ENCODE measurements around the gene EMID1. TPM values are rescaled to one million over a fixed set of nuclear protein-coding genes. Genes with fewer than 3 reads are reported as not detected.
"Not testable (repeated sequence)": the region's sequence is repeated elsewhere in the genome, so short reads cannot be mapped to it uniquely, and the experiment has no call there.

Gene EMID1
- total RNA-seq, 1 experiment from 2014 or later = 6.1 TPM

DNA sequence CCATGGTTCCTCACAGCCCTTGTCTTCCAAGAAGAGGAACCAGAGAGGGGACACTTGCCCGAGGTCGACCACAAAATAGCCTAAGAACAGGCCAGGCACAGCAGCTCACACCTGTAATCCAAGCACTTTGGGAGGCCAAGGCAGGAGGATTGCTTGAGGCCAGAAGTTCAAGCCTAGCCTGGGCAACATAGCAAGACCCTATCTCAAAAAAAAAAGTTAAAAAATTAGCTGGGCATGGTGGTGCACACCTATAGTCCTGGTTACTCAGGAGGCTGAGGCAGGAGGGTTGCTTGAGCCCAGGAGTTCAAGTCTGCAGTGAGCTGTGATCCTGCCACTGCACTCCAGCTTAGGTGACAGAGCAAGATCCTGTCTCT is 13.7 kb downstream of the EMID1 start:
- CTCF ChIA-PET = interaction anchor here (1.1 to 2.0 kb wide), 4 partner anchors 16 to 65 kb away, joined by 3 to 15 read pairs (median 4); no protein-coding TSS in a partner anchor
- ATAC-seq; DNase-seq (ENCODE audit: low spot score); H3K27ac Mint-ChIP-seq; H3K4me3 Mint-ChIP-seq; H3K27me3 Mint-ChIP-seq (ENCODE audit: low read depth); H3K9me3 Mint-ChIP-seq; H3K36me3 Mint-ChIP-seq; POLR2A ChIA-PET: not testable (repeated sequence)
- peaks cover 26% of the 10 kb centered on the region for H3K4me1 Mint-ChIP-seq
- TF ChIP-seq ZNF121 (CRISPR knock-in tag; IDR thresholded peaks at IDR 0.05) = peak; percentile 85

- Mint-ChIP-seq H3K4me1 (peaks cover 22% of the 10 kb centered on the region), H3K9me3 (no peaks in the 10 kb centered on the region), H3K27me3 (ENCODE audit: low read depth) (no peaks in the 10 kb centered on the region), H3K4me3 (no peak overlapping the region), H3K36me3 (no peaks in the 10 kb centered on the region), H3K27ac (peak overlapping the region; percentile 41; the same call in 1 of the 2 replicates)
- ATAC-seq (peak; percentile 73), DNase-seq (ENCODE audit: low spot score) (peak; percentile 41)
- CTCF ChIA-PET = interaction anchor here (1.0 to 2.0 kb wide), 5 partner anchors 14 to 66 kb away, joined by 3 to 15 read pairs (median 5); partner anchors contain the start of gene EMID1
- TF ChIP-seq, protein P1, sequence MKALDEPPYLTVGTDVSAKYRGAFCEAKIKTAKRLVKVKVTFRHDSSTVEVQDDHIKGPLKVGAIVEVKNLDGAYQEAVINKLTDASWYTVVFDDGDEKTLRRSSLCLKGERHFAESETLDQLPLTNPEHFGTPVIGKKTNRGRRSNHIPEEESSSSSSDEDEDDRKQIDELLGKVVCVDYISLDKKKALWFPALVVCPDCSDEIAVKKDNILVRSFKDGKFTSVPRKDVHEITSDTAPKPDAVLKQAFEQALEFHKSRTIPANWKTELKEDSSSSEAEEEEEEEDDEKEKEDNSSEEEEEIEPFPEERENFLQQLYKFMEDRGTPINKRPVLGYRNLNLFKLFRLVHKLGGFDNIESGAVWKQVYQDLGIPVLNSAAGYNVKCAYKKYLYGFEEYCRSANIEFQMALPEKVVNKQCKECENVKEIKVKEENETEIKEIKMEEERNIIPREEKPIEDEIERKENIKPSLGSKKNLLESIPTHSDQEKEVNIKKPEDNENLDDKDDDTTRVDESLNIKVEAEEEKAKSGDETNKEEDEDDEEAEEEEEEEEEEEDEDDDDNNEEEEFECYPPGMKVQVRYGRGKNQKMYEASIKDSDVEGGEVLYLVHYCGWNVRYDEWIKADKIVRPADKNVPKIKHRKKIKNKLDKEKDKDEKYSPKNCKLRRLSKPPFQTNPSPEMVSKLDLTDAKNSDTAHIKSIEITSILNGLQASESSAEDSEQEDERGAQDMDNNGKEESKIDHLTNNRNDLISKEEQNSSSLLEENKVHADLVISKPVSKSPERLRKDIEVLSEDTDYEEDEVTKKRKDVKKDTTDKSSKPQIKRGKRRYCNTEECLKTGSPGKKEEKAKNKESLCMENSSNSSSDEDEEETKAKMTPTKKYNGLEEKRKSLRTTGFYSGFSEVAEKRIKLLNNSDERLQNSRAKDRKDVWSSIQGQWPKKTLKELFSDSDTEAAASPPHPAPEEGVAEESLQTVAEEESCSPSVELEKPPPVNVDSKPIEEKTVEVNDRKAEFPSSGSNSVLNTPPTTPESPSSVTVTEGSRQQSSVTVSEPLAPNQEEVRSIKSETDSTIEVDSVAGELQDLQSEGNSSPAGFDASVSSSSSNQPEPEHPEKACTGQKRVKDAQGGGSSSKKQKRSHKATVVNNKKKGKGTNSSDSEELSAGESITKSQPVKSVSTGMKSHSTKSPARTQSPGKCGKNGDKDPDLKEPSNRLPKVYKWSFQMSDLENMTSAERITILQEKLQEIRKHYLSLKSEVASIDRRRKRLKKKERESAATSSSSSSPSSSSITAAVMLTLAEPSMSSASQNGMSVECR (CRISPR knock-in tag; IDR thresholded peaks at IDR 0.05; ENCODE audit: borderline replicate concordance) = no peak
- TF ChIP-seq SOX15 (CRISPR knock-in tag; IDR thresholded peaks at IDR 0.05) = no peak
- POLR2A ChIA-PET = no interaction called here
These were observed 14.4 kb downstream of the EMID1 start for GRCh38 chr22:29219881-29220670.

DNA sequence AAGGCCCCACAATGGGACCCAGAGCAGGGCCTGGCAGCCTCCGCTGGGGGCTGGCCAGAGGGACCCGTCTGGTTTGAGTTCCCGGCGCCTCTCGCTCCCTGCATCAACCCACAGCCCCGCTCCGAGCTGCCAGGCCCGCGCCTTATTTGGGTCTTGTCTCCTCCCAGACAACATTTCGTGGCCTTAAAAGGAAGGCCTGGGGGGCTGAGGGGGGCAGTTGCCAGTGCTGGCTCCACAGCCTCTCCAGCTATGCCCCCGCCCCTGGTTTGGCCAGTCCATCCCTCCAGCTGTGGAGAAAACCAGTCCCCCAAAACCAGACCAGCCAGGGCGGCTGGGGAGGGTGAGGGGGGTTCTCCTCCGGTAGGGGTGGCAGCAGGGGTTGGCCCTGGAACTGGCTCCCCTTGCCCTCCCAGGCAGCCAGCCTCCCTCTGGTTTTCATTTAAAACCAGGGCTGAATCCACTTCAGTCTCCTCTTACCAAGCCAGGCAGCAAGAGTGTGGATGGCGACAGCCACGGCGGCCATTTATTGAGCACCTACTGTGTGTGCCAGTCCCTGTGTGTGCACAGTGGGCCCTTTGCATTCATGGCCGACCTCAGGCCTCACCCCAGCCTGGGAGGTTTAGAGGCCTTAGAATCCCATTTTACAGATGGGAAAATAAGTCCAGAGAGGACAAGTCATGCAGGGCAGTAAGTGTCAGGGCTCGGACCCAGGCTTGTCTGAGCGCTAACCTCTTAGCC is 18.6 kb downstream of the EMID1 start:
- DNase-seq (ENCODE audit: low spot score) (no peak), ATAC-seq (no peak)
- no peaks in the 10 kb centered on the region for H3K36me3 Mint-ChIP-seq
- peaks cover 12% of the 10 kb centered on the region for H3K4me1 Mint-ChIP-seq
- no peak for TF ChIP-seq E2F4 (CRISPR knock-in tag; IDR thresholded peaks at IDR 0.05; ENCODE audit: borderline replicate concordance, low read depth)
- TF ChIP-seq, protein P2, sequence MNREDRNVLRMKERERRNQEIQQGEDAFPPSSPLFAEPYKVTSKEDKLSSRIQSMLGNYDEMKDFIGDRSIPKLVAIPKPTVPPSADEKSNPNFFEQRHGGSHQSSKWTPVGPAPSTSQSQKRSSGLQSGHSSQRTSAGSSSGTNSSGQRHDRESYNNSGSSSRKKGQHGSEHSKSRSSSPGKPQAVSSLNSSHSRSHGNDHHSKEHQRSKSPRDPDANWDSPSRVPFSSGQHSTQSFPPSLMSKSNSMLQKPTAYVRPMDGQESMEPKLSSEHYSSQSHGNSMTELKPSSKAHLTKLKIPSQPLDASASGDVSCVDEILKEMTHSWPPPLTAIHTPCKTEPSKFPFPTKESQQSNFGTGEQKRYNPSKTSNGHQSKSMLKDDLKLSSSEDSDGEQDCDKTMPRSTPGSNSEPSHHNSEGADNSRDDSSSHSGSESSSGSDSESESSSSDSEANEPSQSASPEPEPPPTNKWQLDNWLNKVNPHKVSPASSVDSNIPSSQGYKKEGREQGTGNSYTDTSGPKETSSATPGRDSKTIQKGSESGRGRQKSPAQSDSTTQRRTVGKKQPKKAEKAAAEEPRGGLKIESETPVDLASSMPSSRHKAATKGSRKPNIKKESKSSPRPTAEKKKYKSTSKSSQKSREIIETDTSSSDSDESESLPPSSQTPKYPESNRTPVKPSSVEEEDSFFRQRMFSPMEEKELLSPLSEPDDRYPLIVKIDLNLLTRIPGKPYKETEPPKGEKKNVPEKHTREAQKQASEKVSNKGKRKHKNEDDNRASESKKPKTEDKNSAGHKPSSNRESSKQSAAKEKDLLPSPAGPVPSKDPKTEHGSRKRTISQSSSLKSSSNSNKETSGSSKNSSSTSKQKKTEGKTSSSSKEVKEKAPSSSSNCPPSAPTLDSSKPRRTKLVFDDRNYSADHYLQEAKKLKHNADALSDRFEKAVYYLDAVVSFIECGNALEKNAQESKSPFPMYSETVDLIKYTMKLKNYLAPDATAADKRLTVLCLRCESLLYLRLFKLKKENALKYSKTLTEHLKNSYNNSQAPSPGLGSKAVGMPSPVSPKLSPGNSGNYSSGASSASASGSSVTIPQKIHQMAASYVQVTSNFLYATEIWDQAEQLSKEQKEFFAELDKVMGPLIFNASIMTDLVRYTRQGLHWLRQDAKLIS (CRISPR knock-in tag; IDR thresholded peaks at IDR 0.05; ENCODE audit: borderline replicate concordance) = no peak
- no peak for TF ChIP-seq NFE2L1 (CRISPR knock-in tag; IDR thresholded peaks at IDR 0.05)
- no peak for TF ChIP-seq ZNF423 (CRISPR knock-in tag; IDR thresholded peaks at IDR 0.05)
- TF ChIP-seq JUN (CRISPR knock-in tag; IDR thresholded peaks at IDR 0.05) = no peak
- no peak for TF ChIP-seq FOXJ3 (CRISPR knock-in tag; IDR thresholded peaks at IDR 0.05; ENCODE audit: borderline replicate concordance)
- TF ChIP-seq, protein P3, sequence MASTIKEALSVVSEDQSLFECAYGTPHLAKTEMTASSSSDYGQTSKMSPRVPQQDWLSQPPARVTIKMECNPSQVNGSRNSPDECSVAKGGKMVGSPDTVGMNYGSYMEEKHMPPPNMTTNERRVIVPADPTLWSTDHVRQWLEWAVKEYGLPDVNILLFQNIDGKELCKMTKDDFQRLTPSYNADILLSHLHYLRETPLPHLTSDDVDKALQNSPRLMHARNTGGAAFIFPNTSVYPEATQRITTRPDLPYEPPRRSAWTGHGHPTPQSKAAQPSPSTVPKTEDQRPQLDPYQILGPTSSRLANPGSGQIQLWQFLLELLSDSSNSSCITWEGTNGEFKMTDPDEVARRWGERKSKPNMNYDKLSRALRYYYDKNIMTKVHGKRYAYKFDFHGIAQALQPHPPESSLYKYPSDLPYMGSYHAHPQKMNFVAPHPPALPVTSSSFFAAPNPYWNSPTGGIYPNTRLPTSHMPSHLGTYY (CRISPR knock-in tag; IDR thresholded peaks at IDR 0.05) = no peak
- no peak overlapping the region for H3K4me3 Mint-ChIP-seq
- no peak overlapping the region for H3K27ac Mint-ChIP-seq
- H3K27me3 Mint-ChIP-seq (ENCODE audit: low read depth) = peaks cover 3% of the 10 kb centered on the region; the same call in 1 of the 2 replicates
- CTCF ChIA-PET = interaction anchor here (1.2 to 3.2 kb wide), 3 partner anchors 21 to 70 kb away, joined by 3 to 22 read pairs (median 3); no protein-coding TSS in a partner anchor
- no peaks in the 10 kb centered on the region for H3K9me3 Mint-ChIP-seq
- POLR2A ChIA-PET = no interaction called here

All from WTC11 (cell line).